Activated T-helper 1 cell treated with anti-CD3 and anti-CD28 coated beads, Interleukin-2, amount 50 U/mL, for 16 hours (primary cell): ENCODE data around the gene ADAMTS5.

Experiments
- DNase-seq, 2 donors: peaks; one replicate each; pipeline ENCODE4 v3.0.0-alpha.2; 2020; ENCODE audit warnings: low read depth in 1 of 2, low spot score in 1 of 2

The ADAMTS5 gene

GRCh38 chr21:26949830-26950229 is 17.1 kb downstream of the ADAMTS5 start:
- no peak for DNase-seq

- DNase-seq = no peak
Measured at GRCh38 chr21:26948194-26948593, 18.7 kb downstream of the ADAMTS5 start.

GRCh38 chr21:26946744-26947446 is 20.0 kb downstream of the ADAMTS5 start:
- no peak for DNase-seq

- DNase-seq = no peak
Measured at GRCh38 chr21:26945916-26946675, 20.8 kb downstream of the ADAMTS5 start.

- DNase-seq = no peak
Measured at GRCh38 chr21:26943921-26944320, 23.0 kb downstream of the ADAMTS5 start.

- DNase-seq = no peak
Measured at GRCh38 chr21:26941421-26941820, 25.5 kb downstream of the ADAMTS5 start.

- no peak for DNase-seq
Measured at GRCh38 chr21:26939601-26940111, 27.2 kb downstream of the ADAMTS5 start.

GRCh38 chr21:26936641-26937040 is 30.2 kb downstream of the ADAMTS5 start:
- DNase-seq = no peak

GRCh38 chr21:26935977-26936376 is 30.9 kb downstream of the ADAMTS5 start:
- no peak for DNase-seq

GRCh38 chr21:26934383-26934782 is 32.5 kb downstream of the ADAMTS5 start:
- DNase-seq = no peak

- no peak for DNase-seq
Measured at GRCh38 chr21:26933448-26933847, 33.4 kb downstream of the ADAMTS5 start.

GRCh38 chr21:26925636-26926035 is 41.3 kb downstream of the ADAMTS5 start:
- DNase-seq = no peak

- DNase-seq = no peak
Measured at GRCh38 chr21:26925122-26925521, 41.8 kb downstream of the ADAMTS5 start.

- DNase-seq = no peak
Measured at GRCh38 chr21:26923986-26924385, 42.9 kb downstream of the ADAMTS5 start.

GRCh38 chr21:26920055-26920454 is 46.8 kb downstream of the ADAMTS5 start:
- no peak for DNase-seq

GRCh38 chr21:26918323-26919079 is 48.4 kb downstream of the ADAMTS5 start:
- DNase-seq = no peak

GRCh38 chr21:26916799-26917198 is 50.1 kb downstream of the ADAMTS5 start:
- DNase-seq = no peak

- DNase-seq = no peak
Measured at GRCh38 chr21:26914557-26914956, 52.3 kb downstream of the ADAMTS5 start.

GRCh38 chr21:26912466-26912865 is 54.4 kb downstream of the ADAMTS5 start:
- no peak for DNase-seq

GRCh38 chr21:26909972-26910371 is 56.9 kb downstream of the ADAMTS5 start:
- no peak for DNase-seq

- DNase-seq = no peak
Measured at GRCh38 chr21:26900980-26901379, 65.9 kb downstream of the ADAMTS5 start.

- DNase-seq = no peak
Measured at GRCh38 chr21:26892151-26892550, 74.7 kb downstream of the ADAMTS5 start.
